ENCODE results near the gene PURB. TPM values are rescaled to one million over a fixed set of nuclear protein-coding genes. Genes with fewer than 3 reads are reported as not detected.

PURB gene
- 12.1 and 24.1 TPM in 2 replicates for total RNA-seq

GRCh38 chr7:44885394-44886317 lies at the start of gene PURB:
Gene PURB, minus strand, starts transcription at chr7:44885530. Its CDS starts 182 bp downstream, at chr7:44885348.

GRCh38 chr7:44847920-44848634 lies 37.3 kb downstream of the PURB start, which contains the start of gene H2AZ2:
Gene H2AZ2, minus strand, starts transcription at chr7:44848087. Its CDS starts 116 bp downstream, at chr7:44847971.

Other genes starting within 250 kb of the PURB start
- 4.7 and 14.9 TPM in 2 replicates for gene ZMIZ2, start 136.7 kb downstream of the PURB start, total RNA-seq
- 1,086 and 1,951 TPM in 2 replicates for gene PPIA, start 88.8 kb downstream of the PURB start, total RNA-seq
- gene H2AZ2, start 37.4 kb downstream of the PURB start, total RNA-seq = 210 and 226 TPM in 2 replicates
- gene MYO1G, start 93.5 kb upstream of the PURB start, total RNA-seq = under 0.01 and 0.13 TPM in 2 replicates
- 64.1 and 72.2 TPM in 2 replicates for gene CCM2, start 114.7 kb upstream of the PURB start, total RNA-seq
- 0.32 and 2.0 TPM in 2 replicates for gene NACAD, start 203.4 kb upstream of the PURB start, total RNA-seq
- 54.2 and 59.0 TPM in 2 replicates for gene TBRG4, start 226.2 kb upstream of the PURB start, total RNA-seq